Measurements from ENCODE around the gene CDH26.

Gene CDH26

GRCh38 chr20:60010689-60011458, 52.7 kb downstream of the CDH26 start:
- DNase-seq (ENCODE audit: low read depth in 2 of 2, low spot score in 1 of 2): no peak

GRCh38 chr20:60011512-60012507, 53.6 kb downstream of the CDH26 start:
- no peak for DNase-seq (ENCODE audit: low read depth in 2 of 2, low spot score in 1 of 2)

DNA sequence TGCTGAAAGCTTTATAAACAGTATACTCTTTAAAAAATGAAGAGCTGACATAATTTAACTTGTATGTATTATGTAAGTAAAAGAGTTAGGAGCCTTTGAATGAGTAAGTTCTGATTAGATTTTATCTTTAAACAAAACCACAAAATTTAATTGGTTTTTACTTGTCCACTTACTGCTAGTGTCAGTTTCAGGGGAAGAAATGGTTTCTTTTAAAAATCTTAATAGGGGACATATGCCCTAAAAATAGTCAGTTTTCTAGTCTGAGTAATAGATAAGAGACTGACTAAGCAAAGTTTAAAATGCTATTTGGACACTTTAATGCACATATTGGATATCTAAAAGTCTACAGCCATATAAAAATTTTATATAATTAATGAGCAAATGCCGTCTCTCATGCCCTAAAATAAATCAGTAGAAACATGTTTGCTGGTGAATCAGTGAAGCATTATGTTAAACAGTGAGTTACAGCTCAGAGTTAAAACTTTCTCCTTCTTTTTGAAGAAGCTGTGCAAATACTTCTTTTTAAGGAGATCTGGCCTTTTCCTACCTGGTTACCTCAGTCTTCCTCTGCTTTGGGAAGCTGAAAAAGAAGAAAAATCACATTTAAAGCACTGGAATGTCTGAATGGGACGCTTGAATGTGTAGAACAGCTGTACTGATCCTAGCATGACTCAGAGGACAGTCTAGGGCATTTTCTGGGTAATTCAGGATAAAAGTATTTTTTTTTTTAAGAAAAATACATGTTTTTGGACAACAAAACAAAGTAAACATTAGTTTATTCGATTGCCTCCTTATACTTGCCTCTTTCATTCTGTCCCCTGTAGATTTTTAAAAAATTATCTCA, 55.3 kb downstream of the CDH26 start:
- no peak for DNase-seq (ENCODE audit: low read depth in 2 of 2, low spot score in 1 of 2)

GRCh38 chr20:60016406-60016805, 58.2 kb downstream of the CDH26 start:
- DNase-seq (ENCODE audit: low read depth in 2 of 2, low spot score in 1 of 2): no peak

GRCh38 chr20:60020251-60020650, 62.0 kb downstream of the CDH26 start:
- DNase-seq (ENCODE audit: low read depth in 2 of 2, low spot score in 1 of 2): no peak

DNA sequence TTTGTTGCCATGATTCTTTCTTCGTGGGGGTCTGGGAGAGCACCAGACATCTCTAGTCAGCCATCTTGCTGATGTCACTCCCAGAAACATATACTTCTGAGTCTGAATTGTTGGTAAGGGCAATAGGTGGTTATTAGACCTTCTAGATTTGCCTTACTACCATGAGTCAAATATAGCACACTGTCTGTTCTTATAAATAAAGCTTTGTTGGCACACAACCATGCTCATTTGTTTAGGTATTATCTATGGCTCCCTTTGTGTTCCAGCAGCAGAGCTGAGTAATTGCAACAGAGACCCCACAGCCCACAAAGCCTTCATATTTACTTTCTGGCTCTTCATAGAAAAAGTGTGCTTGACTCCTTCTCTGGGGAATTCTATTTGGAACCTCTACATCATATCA, 62.9 kb downstream of the CDH26 start:
- no peak for DNase-seq (ENCODE audit: low read depth in 2 of 2, low spot score in 1 of 2)

DNA sequence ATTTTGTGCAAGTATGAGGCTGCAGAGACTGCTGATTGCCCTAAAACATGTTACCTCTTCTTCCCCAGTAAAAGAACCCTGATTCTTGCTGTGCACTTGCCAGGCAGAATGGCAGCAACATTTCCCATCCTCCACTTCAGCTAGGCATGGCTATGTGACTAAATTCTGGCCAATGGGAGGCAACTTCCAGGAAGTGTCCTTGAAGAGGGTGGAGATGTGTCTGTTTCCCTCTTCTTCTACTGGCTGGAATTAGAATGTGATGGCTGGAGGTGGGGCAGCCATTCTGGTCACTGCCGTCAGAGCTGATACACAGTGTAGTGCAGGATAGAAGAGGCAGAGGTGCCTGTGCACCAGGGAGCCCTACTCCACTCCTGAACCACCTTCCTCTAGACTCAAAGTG, 64.6 kb downstream of the CDH26 start:
- no peak for DNase-seq (ENCODE audit: low read depth in 2 of 2, low spot score in 1 of 2)

DNA sequence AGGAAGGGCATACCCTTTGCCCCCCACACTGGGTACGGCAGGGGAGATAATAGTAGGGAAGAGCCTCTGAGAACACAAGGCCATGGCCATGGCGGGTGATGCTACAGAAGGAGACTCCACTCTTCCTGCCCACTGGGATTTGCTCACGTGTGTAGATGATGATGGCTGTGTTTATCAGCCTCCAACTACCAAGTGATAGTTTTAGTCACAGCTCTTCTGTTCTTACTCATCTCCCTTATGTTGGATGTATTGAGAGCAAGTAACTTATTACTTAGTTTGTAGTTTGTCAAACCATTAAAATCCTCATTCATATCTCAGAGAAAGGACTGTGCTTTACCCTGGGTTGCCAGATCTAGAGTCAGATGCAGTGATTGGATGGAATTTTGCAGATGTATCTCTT, 66.0 kb downstream of the CDH26 start:
- DNase-seq (ENCODE audit: low read depth in 2 of 2, low spot score in 1 of 2): no peak

- DNase-seq (ENCODE audit: low read depth in 2 of 2, low spot score in 1 of 2): no peak
Measured at GRCh38 chr20:60024801-60025200, 66.6 kb downstream of the CDH26 start.

GRCh38 chr20:60026010-60026409, 67.8 kb downstream of the CDH26 start:
- no peak for DNase-seq (ENCODE audit: low read depth in 2 of 2, low spot score in 1 of 2)

DNA sequence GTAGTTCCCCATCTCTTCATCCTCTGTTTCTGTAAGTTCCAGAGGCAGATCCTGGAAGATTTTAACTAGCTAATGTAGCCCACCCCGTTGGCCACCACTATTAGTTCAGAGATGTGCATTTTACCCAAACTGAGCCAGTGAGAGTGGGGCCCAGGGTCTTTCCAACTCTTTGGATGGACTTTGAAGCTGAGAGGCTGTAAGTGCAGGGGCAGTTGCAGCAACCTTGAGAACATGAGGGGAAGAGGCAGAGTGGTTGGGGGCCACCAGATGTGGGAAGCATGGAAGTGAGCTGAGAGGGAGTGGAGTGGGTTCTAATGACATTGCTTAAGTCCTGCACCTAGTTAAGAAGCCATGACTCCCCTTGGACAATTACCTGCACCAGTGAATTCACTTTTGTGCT, 72.2 kb downstream of the CDH26 start:
- no peak for DNase-seq (ENCODE audit: low read depth in 2 of 2, low spot score in 1 of 2)

GRCh38 chr20:60031107-60031506, 72.9 kb downstream of the CDH26 start:
- no peak for DNase-seq (ENCODE audit: low read depth in 2 of 2, low spot score in 1 of 2)

DNA sequence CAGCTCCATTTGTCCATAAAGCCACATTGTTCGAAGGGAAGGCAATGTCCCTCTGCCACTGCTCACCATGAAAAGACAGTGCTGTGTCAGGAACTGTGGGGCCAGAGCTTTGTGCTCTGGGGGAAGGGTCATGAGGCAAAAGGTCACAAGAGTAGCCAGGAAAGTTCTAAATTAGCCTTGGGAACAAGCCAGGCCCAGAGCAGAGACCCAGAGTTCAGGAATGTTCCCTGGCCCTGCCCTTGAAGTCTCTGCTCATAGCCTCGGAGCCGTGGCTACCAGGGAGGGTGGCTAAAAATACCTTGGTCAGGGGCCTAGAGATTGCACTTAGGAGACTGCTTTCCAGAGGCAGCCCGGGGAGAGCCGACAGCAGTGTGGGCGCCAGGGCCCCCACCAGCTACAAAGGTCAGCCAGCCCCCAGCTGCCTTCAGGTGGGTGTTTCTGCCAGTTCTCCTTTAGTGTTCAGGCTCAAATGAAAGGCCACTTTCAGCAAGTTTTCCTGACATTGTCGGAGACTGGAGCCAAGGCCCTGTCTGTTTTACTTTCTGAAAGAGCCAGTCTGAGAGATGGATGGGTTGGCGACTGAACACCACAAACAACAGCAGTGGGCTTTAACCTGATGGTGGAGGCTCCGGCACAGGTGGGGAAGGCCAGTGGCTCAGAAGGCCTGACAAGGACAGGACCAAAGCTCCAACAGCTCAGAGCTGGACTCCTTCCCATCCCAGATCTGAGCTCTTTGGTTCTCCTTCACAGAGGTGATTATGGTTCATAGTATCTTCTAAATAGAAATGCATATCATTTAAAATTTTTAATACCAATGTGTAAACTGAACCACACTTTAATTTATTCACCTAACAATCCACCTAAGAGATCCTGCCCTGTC, 76.2 kb downstream of the CDH26 start:
- no peak for DNase-seq (ENCODE audit: low read depth in 2 of 2, low spot score in 1 of 2)

DNA sequence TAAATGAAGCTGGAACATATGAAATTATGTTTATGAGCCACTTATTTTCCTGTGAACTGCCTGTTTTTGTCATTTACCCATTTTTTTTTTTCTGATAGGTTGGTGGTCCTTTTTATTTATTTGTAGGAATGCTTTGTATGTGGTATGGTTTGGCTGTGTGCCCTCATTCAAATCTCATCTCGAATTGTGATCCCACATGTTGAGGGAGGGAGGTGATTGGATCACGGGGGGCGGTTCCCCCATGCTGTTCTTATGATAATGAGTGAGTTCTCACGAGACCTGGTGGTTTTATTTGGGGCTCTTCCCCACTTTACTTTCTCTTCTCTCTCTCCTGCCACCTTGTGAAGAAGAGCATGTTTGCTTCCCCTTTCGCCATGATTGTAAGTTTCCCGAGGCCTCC, 77.3 kb downstream of the CDH26 start:
- no peak for DNase-seq (ENCODE audit: low read depth in 2 of 2, low spot score in 1 of 2)

- DNase-seq (ENCODE audit: low read depth in 2 of 2, low spot score in 1 of 2): no peak
Measured at GRCh38 chr20:60036346-60036745, 78.1 kb downstream of the CDH26 start.

GRCh38 chr20:60036746-60037499, 78.7 kb downstream of the CDH26 start:
- no peak for DNase-seq (ENCODE audit: low read depth in 2 of 2, low spot score in 1 of 2)

DNA sequence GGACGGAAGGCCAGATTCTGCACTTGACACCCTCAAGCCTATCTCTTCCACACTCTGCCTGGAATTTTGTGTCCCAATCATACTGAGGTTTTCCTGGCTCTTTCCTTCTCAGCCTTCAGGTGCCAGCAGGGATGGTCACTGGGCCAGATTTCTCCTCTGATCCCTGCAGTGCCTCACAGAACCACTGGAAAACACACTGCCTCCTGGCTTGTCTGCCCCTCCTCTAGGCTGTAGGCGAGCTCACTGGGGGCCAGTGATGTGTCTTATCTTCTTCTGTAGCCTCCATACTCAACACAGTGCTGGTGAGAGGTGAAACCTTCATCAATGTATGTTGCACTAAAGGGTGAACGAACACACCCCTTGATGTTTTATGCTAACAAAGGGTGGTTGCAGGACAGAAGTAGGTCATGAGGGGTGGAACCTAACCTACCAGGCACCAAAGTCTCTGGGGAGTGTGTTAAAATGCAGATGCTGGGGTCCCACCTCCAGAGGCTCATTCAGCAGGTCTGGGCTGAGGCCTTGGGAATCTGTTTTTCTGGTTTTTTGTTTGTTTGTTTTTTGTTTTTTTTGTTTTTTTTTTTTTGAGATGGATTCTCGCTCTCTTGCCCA, 80.3 kb downstream of the CDH26 start:
- no peak for DNase-seq (ENCODE audit: low read depth in 2 of 2, low spot score in 1 of 2)

- no peak for DNase-seq (ENCODE audit: low read depth in 2 of 2, low spot score in 1 of 2)
Measured at GRCh38 chr20:60039526-60039925, 81.3 kb downstream of the CDH26 start.

- DNase-seq (ENCODE audit: low read depth in 2 of 2, low spot score in 1 of 2): no peak
Measured at GRCh38 chr20:60040471-60041162, 82.4 kb downstream of the CDH26 start.

Data from stimulated activated CD8-positive, alpha-beta memory T cell treated with anti-CD3 and anti-CD28 coated beads, Interleukin-4, amount 100 ng/mL, for 4 hours (primary cell).